Liver (tissue), 9 donors: ENCODE data around the gene ATG16L1. TPM values are rescaled to one million over a fixed set of nuclear protein-coding genes. Genes with fewer than 3 reads are reported as not detected.

Experiments
- DNase-seq: peaks from one replicate; pipeline ENCODE4 v3.0.0-alpha.2; 2017; ENCODE audit warnings: low spot score
- H3K27ac ChIP-seq, 2 donors: one replicate each; pipeline ENCODE4 v1.7.0; 2013; ENCODE audit warnings: inconsistent platforms in 2 of 2, low read length in 2 of 2, control low read depth in 1 of 2, low read depth in 1 of 2, mild to moderate bottlenecking in 1 of 2
- H3K27me3 ChIP-seq, 4 donors: one replicate each; pipeline versions ENCODE4 v1.6.1 to v1.7.0; 2013; ENCODE audit warnings: low read length in 3 of 4, inconsistent platforms in 1 of 4, mild to moderate bottlenecking in 1 of 4, moderate library complexity in 1 of 4; ENCODE audit not compliant: control insufficient read depth in 4 of 4, insufficient read depth in 4 of 4
- H3K36me3 ChIP-seq, 4 donors: one replicate each; pipeline versions ENCODE4 v1.6.1 to v1.7.0; 2013; ENCODE audit warnings: low read length in 3 of 4, mild to moderate bottlenecking in 3 of 4, low read depth in 1 of 4, moderate library complexity in 1 of 4; ENCODE audit not compliant: control insufficient read depth in 4 of 4, insufficient read depth in 3 of 4
- H3K4me1 ChIP-seq, 4 donors: one replicate each; pipeline versions ENCODE4 v1.6.1 to v1.7.0; 2013; ENCODE audit warnings: low read length in 3 of 4, mild to moderate bottlenecking in 3 of 4, moderate library complexity in 1 of 4; ENCODE audit not compliant: control insufficient read depth in 4 of 4, insufficient read depth in 4 of 4
- H3K4me3 ChIP-seq, 3 donors: one replicate each; pipeline versions ENCODE4 v1.6.1 to v1.7.0; 2013; ENCODE audit warnings: low read length in 3 of 3, control low read depth in 1 of 3, low read depth in 1 of 3, mild to moderate bottlenecking in 1 of 3
- H3K9ac ChIP-seq, 2 donors: one replicate each; pipeline ENCODE4 v1.7.0; 2013; ENCODE audit warnings: low read length in 2 of 2, mild to moderate bottlenecking in 2 of 2, moderate library complexity in 2 of 2, control low read depth in 1 of 2, low read depth in 1 of 2
- H3K9me3 ChIP-seq, 4 donors: one replicate each; pipeline versions ENCODE4 v1.6.1 to v1.7.0; 2013; ENCODE audit warnings: low read length in 3 of 4; ENCODE audit not compliant: control insufficient read depth in 4 of 4
- CTCF ChIP-seq: fragments of 150-350 bp; IDR thresholded peaks from 2 replicates; pipeline ENCODE4 v1.5.1; 2017; ENCODE audit warnings: improper control_type of control experiment, low read depth, low read length; ENCODE audit not compliant: missing input control
- EGR1 ChIP-seq, 2 donors: IDR thresholded peaks; 2 replicates each; pipeline ENCODE4 v1.6.1; 2016 to 2018; ENCODE audit warnings: antibody characterized with exemption in 2 of 2, low read depth in 2 of 2
- FOXA1 ChIP-seq: IDR thresholded peaks from 2 replicates; pipeline ENCODE4 v1.6.1; 2016; ENCODE audit warnings: antibody characterized with exemption
- FOXA2 ChIP-seq: IDR thresholded peaks from 2 replicates; pipeline ENCODE4 v1.6.1; 2016; ENCODE audit warnings: antibody characterized with exemption
- GABPA ChIP-seq, 2 donors: IDR thresholded peaks in 1 of 2; conservative IDR thresholded peaks in 1 of 2; 2 replicates each; pipeline ENCODE4 v1.6.1; 2016; ENCODE audit warnings: antibody characterized with exemption in 2 of 2, mild to moderate bottlenecking in 1 of 2, moderate library complexity in 1 of 2
- HNF4A ChIP-seq, 2 donors: conservative IDR thresholded peaks; 2 replicates each; pipeline ENCODE4 v1.6.1; 2016; ENCODE audit warnings: antibody characterized with exemption in 2 of 2, mild to moderate bottlenecking in 2 of 2
- HNF4G ChIP-seq: IDR thresholded peaks from 2 replicates; pipeline ENCODE4 v1.6.1; 2016; ENCODE audit warnings: antibody characterized with exemption
- JUND ChIP-seq, 2 donors: IDR thresholded peaks; 2 replicates each; pipeline ENCODE4 v1.6.1; 2016; ENCODE audit warnings: antibody characterized with exemption in 2 of 2
- MAX ChIP-seq: IDR thresholded peaks from 2 replicates; pipeline ENCODE4 v1.6.1; 2016; ENCODE audit warnings: antibody characterized with exemption
- NR2F2 ChIP-seq: IDR thresholded peaks from 2 replicates; pipeline ENCODE4 v1.6.1; 2016; ENCODE audit warnings: antibody characterized with exemption
- RAD21 ChIP-seq, 2 donors: IDR thresholded peaks; 2 replicates each; pipeline ENCODE4 v1.6.1; 2016; ENCODE audit warnings: antibody characterized with exemption in 2 of 2, mild to moderate bottlenecking in 2 of 2
- REST ChIP-seq: IDR thresholded peaks from 2 replicates; pipeline ENCODE4 v1.6.1; 2016; ENCODE audit warnings: antibody characterized with exemption, mild to moderate bottlenecking
- RXRA ChIP-seq, 2 donors: IDR thresholded peaks; 2 replicates each; pipeline ENCODE4 v1.6.1; 2017 to 2018; ENCODE audit warnings: antibody characterized with exemption in 2 of 2, mild to moderate bottlenecking in 1 of 2
- SP1 ChIP-seq: IDR thresholded peaks from 2 replicates; pipeline ENCODE4 v1.6.1; 2018; ENCODE audit warnings: antibody characterized with exemption, mild to moderate bottlenecking
- TAF1 ChIP-seq: conservative IDR thresholded peaks from 2 replicates; pipeline ENCODE4 v1.6.1; 2016; ENCODE audit warnings: antibody characterized with exemption, mild to moderate bottlenecking
- YY1 ChIP-seq: IDR thresholded peaks from 2 replicates; pipeline ENCODE4 v1.6.1; 2016; ENCODE audit warnings: antibody characterized with exemption, mild to moderate bottlenecking
- ZBTB33 ChIP-seq: IDR thresholded peaks from 2 replicates; pipeline ENCODE4 v1.6.1; 2016; ENCODE audit warnings: antibody characterized with exemption
- WGBS: extraction: QIAGEN DNeasy Blood & Tissue Kit; methylation state at CpG from one replicate; pipeline ENCODE4 v1.1.7; 2013; 5-methylcytosine and 5-hydroxymethylcytosine counted together
- polyA plus RNA-seq, 2 donors: library from polyadenylated mRNA; stranded (reverse) in 1 of 2; unstranded in 1 of 2; fragments of 200-250 nt in 1 of 2; fragments of >200 nt in 1 of 2; fragmentation: Nextera tagmentation in 1 of 2; extraction: Ambion mirVana in 1 of 2; gene quantifications; one replicate each; pipeline versions ENCODE4 v1.2.1 to v1.2.3, GENCODE V29; 2013 to 2015
- total RNA-seq, 2 donors: library from RNA; depleted of rRNA; stranded (reverse); fragments of >200 nt; gene quantifications; one replicate each; pipeline ENCODE4 v1.2.3, GENCODE V29; 2014
- donor health status: healthy.
- donor health status: healthy.
- donor health status: healthy.
- donor health status: healthy.
- donor health status: healthy.

ATG16L1 gene
- total and polyA plus RNA-seq, 4 donors, result 6.4 to 22.8 (median 15.7) TPM

- no peaks in the 10 kb centered on the region for H3K27me3 ChIP-seq
- no peak for DNase-seq
- no peaks in the 10 kb centered on the region for H3K4me1 ChIP-seq
- H3K36me3 ChIP-seq, result peaks cover 0 to 2% (median 0%) of the 10 kb centered on the region in 4 donors
- no peak overlapping the region for H3K27ac ChIP-seq
- H3K4me3 ChIP-seq, result no peak overlapping the region
- WGBS, result 53% methylated on average over 10 of the region's 10 CpGs
- H3K9ac ChIP-seq, result no peak overlapping the region
- TF ChIP-seq CTCF (no peak), FOXA1 (no peak), REST (no peak), ZBTB33 (no peak), JUND (IDR thresholded peaks at IDR 0.05) (no peak), YY1 (no peak), HNF4G (no peak), RAD21 (IDR thresholded peaks at IDR 0.05) (no peak), SP1 (no peak), GABPA (IDR thresholded peaks at IDR 0.05 in 1 of 2, conservative IDR thresholded peaks at IDR 0.05 in 1 of 2) (no peak), EGR1 (IDR thresholded peaks at IDR 0.05; ENCODE audit: low read depth in 2 of 2) (no peak), MAX (no peak), HNF4A (conservative IDR thresholded peaks at IDR 0.05) (no peak), RXRA (IDR thresholded peaks at IDR 0.05) (no peak), FOXA2 (no peak), NR2F2 (no peak)
- H3K9me3 ChIP-seq, result no peaks in the 10 kb centered on the region
These were observed 41.8 kb upstream of the ATG16L1 start for GRCh38 chr2:233209533-233210171.

DNA sequence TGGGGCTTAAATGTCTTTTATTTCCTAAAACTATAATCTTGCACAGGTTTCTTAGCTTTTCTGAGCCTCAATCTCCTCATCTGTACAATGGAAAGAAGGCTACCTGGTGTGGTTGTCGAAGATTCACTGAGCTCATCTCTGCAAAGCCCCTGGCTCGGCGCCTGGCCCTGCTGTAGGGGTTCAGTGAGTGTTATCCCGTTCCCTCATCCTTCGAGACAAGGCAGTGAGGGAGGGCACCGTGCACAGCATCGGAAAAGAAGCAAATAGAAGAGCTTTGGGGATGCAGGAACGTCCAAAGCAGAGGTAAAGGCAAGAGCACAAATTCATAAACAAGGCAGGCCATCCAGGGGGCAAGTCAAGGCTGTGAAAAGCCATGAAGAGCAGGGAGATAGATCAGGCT lies 41.2 kb upstream of the ATG16L1 start:
- Histone ChIP-seq H3K4me1 (no peaks in the 10 kb centered on the region), H3K36me3 (peaks cover 0 to 2% (median 0%) of the 10 kb centered on the region in 4 donors), H3K9ac (no peak overlapping the region), H3K4me3 (no peak overlapping the region), H3K27ac (no peak overlapping the region), H3K9me3 (no peaks in the 10 kb centered on the region), H3K27me3 (no peaks in the 10 kb centered on the region)
- 85% methylated on average over 8 of the region's 8 CpGs for WGBS
- TF ChIP-seq RXRA (IDR thresholded peaks at IDR 0.05) (no peak), TAF1 (no peak), FOXA1 (no peak), YY1 (no peak), HNF4A (conservative IDR thresholded peaks at IDR 0.05) (no peak), SP1 (no peak)
- DNase-seq, result no peak
